GM19035 (cell line): ENCODE data around the gene EIF6.
A peak's percentile ranks its signal among the peaks of the same experiment; 100 is the strongest.

ENCODE experiments used
- ATAC-seq: cut with Tn5 transposase; IDR thresholded peaks from one replicate; pipeline ENCODE4 v1.9.1; 2021; ENCODE audit not compliant: unreplicated experiment

The EIF6 gene

DNA sequence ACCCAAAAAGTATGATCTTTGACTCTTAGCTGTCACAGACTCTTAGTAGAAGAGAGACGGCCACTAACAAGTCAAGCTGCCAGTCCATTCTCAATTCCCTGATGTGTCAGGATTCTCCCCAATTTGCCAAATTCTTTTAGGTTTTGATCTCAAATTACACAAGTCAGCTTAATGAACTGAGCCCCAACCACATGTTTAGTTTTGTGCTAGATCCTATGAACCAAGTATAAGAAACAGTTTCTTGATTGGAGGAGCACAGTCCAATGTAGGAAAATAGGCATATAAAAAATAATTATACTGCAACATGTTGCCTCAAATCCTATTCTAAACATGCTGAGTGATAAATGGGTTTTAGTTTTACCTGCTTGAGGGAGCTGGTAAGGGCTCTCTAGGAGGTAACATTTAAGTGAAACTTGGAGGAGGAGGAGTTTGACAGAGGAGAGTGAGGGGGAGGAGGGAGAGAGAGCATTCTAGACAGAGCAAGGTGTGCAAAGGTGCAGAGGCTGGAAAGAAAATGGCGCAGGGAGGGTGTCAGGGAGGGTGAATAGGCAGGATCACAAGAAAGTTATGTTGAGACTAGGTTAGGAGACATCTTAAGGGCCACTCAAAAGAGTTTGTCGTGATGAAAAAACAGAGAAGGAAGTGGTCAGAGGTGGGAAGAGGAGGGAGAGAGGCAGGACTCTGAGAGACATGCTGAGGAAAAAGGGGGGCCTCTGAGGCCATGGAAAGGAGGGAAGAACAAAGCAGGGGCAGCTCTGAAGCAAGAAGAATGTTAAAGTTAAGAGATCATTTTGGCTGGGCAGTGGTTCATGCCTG, 30.5 kb upstream of the EIF6 start:
- ATAC-seq, result no peak

DNA sequence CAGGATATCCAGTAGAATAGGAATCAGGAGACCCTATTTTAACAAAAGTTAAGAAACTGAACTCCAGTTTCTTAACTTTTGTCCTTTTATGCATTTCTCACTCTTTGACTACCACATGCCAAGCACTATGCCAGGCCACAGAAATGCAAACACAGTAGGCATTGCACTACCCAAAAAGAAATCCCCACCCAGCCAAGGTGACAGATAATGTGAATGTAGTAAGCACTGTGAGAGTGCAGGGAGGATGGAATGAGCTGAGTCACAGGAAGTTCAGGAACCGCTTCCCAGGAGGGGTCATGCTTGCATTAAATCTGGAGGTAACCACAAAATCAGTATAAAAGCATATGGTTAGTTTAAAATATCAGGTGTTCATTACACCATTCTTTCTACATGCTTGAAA, 27.7 kb upstream of the EIF6 start:
- no peak for ATAC-seq

- ATAC-seq, result no peak
Observed at GRCh38 chr20:35311822-35312221, 27.2 kb upstream of the EIF6 start.

DNA sequence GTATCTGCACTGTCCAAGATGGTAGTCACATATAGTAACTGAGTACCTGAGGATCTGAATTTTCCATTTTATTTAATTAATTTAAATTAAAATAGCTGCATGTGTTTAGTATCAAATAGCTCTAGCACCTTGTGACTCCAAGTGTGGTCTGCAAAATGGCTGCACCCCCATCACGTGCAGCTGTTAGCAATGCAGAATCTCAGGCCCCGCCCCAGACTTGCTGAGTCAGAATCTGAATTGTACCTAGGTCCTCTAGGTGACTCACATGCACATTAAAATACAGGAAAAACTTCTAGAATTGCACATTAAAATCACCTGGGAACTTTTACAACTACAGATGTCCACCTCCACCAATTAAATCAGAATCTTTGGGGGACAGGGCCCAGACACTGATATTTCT, 26.8 kb upstream of the EIF6 start:
- ATAC-seq, result no peak

DNA sequence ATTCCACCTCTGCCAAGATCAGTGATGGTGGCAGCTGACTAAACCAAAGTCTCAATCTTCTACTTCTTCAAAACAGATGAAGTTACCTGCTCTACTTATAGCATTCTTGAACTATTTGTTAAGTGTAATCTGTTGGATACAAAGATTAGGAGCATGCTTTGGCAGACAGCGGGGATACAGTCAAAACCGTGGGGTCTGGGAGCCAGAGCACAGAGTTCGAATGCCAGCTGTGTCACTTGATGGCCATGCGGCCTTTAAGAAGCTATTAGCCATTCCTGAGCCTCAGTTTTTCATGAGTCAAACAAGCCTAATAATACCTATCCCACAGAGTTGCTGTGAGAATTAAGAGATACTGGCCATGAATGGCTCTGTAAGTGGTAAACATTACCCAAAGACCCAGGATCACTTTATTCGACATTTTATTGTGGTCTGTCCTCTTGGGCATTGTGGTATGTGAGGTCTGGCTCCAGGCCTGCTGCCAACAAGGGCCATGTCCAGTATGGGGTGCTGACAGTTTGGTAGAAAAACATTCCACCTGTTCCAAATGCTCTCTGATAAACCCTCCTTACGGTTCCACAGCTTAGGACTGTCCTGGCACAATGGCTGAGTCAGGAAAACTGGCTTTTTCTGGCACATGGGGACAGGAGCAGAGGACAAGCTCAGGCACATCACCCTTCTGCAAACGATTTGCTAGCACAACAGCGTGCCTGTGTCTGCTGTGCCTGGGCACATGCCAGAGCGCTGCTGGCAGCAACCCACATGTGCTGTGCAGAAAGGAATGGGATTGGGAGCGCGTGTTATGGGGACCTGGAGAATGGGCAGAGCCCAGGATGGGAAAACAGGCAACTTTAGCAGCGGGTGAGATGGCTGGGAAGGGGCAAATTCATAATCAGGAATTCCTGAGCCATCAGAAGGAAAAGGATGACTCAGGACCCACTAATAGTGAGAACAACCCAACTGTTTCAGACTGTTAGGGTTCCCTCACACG, 23.4 kb upstream of the EIF6 start:
- no peak for ATAC-seq

- ATAC-seq, result no peak
Observed at GRCh38 chr20:35306931-35307517, 22.5 kb upstream of the EIF6 start.

GRCh38 chr20:35305682-35306556, 21.3 kb upstream of the EIF6 start:
- ATAC-seq, result no peak

DNA sequence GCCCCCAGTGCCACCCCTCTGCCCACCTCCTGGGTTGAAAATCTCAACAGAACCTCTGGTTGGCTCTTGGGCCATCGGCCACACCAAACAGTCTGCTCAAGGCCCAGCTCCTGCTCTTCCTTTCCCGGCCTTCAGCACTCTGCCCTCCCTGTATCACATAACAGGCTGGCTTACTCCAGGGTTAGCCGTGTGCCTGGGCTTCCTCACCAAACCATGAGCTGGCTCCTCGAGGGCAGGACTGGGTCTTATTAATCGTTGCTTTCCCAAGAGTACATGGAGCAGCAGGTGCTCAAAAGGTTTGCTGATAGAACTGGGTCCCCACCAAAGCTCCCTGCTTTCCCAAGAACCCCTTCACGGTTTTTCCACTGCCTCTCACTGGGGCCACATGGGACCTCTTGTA, 20.4 kb upstream of the EIF6 start:
- no peak for ATAC-seq

- ATAC-seq, result peak; percentile 63
Observed at GRCh38 chr20:35303735-35304491, 19.3 kb upstream of the EIF6 start.

DNA sequence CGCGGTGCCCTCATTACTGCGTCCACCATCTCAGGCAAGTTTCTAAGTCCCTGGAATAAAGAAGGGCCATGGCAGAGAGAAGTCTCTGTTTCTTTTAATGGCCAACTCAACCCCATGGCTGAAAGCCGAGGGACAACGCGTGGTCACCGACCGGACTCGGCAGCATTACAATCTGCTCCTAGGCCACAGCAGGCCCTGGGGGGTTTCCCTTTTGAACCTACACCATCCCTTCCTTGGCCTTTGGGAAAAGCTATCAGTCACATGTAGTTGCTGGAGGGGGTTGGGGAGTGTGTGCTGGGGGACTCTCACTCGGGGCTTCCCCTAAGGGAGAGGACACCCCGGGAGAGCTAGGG, 18.8 kb upstream of the EIF6 start:
- ATAC-seq, result peak; percentile 24

DNA sequence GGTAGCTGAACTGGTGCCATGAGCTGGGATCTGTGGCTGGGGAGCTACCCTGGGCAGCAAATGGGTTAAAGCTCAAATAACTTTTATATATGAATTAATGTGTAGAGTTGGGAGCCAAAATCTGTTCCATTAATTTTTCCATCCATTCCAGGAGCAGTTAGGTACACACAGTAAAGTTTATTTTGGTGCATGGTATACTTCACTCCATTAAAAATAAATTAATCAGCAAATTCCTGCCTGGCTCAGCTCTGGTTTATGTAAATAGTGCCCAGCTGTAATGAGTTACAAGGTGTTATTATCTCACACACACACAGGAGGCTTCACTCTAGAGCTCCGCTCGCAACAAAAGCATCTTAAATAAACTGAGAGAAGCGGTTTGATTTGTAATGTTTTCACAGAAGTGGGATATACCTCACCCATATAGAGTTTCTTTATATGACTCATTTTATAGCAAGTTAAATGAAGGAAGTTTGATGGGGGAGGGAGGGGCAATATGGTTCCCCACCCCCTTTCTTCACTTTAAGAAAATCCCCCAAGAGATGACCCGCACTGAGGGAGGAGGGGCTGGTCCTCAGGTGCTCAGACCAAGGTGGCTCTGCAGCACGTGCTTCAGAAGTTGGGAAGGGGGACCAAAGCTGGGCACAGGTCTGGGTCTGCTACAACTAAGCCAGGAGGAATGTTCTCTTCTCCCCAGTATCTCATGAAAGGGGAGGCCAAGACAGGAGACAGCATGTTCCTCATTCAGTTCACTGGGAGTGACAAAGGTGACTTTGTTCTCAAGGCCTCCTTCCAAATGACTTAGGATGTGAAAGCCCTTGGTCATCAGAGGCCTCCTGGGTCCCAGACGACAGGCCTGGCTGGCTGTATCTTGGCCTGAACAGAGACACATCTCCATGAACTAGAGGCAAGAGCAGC, 18.1 kb upstream of the EIF6 start:
- ATAC-seq, result no peak

GRCh38 chr20:35301426-35301825, 16.9 kb upstream of the EIF6 start:
- ATAC-seq, result no peak

GRCh38 chr20:35300469-35301262, 16.1 kb upstream of the EIF6 start:
- no peak for ATAC-seq

DNA sequence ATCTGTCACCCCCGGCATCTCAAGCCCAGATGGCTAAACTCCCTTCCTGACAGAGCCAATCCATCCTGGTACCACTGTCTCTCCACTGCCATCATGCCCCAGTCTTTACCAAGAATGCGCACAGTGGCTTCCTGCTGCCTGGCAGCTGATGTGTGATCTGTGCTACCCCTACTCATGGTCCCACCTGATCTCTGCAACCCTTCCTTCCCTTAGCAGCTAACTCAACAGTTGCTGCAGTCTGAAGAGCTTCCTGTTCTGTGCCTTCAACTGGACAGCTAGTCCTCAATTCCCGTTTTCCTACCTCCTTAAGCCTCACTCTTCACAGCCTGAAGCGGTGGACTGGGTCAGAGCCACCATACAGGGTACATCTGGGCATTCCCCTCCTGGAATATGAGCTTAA, 15.2 kb upstream of the EIF6 start:
- ATAC-seq, result no peak

GRCh38 chr20:35298264-35298663, 13.7 kb upstream of the EIF6 start:
- no peak for ATAC-seq

DNA sequence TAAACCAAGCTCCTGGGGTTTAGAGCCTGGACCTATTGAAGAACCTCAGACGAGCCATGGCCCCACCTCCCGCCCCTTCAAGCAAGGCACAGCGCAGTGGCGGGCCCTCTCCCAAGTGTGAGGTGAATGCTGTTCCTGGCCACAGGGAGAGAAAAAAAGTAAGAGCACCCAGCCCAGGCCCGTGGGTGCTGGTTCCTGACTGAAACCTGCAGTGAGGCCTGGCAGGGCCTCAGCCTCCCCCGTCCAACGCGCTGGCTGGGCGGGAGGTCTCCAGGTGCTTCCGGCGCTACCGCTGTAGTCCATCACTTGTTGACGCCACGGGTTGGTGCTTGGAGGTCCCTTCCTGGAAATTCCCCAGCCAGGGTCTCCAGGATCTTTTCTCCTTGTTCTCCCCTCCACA, 13.2 kb upstream of the EIF6 start:
- ATAC-seq, result no peak

DNA sequence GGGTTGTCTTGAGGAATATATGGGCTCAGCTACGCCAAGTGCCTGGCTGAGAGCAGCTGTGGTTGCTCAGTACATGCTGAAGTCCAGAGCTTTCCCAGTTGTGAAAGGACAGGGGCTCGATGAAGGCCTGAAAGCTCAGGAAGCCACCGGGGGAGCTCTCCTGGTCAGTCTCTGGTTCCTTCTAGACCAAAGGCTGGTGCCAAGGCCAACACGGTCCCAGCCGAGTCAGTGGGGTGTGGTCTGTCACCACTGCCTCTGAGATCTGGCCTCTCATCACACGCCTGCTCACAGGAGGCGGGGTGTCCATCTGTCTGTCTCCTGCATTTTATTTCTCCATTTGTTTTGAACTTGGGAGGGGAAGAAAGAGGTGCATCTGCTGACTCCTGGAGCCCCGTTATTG, 12.6 kb upstream of the EIF6 start:
- no peak for ATAC-seq

DNA sequence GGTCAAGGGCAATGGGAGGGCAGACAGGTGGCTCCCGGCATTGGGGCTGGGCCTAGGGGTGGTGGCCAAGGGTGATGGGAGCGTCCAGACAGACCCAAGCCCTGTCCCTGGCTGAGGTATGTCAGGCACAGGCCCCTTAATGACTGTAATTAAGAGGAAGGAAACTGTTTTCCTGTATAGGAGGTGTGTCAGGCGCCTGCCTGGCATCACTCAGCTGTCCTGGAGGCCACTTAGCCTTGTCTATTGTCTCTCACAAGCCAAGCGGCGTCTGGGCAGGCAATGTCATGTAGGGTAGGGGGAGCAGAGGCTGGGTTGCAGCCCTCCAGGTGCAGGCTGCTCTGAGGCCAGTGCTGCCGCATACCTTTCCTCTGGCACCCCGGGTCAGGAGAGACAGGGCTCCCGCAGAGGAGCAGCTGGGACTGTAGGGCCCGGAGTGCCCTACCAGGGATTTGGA, 11.6 kb upstream of the EIF6 start:
- no peak for ATAC-seq
